Activated B cell treated with CpG ODN at 0.5 μM for 24 hours (primary cell): Measurements from ENCODE around the gene PTCH2. TPM values are rescaled to one million over a fixed set of nuclear protein-coding genes. Genes with fewer than 3 reads are reported as not detected.
A peak's percentile ranks its signal among the peaks of the same experiment; 100 is the strongest.

Source experiments
- ATAC-seq: fragments of 200-7000 bp; cut with Tn5 transposase; one replicate; pipeline ENCODE4 v1.10.0; 2021; ENCODE audit warnings: low read depth, mild to moderate bottlenecking, moderate library complexity
- CTCF ChIA-PET: fragments of 350-600 bp; sonication (Branson Sonifier 250); formaldehyde crosslinking; loops from one replicate; lab custom pipeline; 2021; ENCODE audit warnings: antibody characterized with exemption; lab: Charles Lee
- POLR2A ChIA-PET: fragments of 350-600 bp; sonication (Branson Sonifier 250); formaldehyde crosslinking; loops from one replicate; lab custom pipeline; 2021; ENCODE audit warnings: antibody characterized with exemption; lab: Charles Lee
- DNase-seq: peaks from one replicate; pipeline ENCODE4 v3.0.0; 2022
- H3K27ac Mint-ChIP-seq: one replicate; pipeline ENCODE4 v1.8.0; 2020; ENCODE audit warnings: mixed read lengths
- H3K27me3 Mint-ChIP-seq: one replicate; pipeline ENCODE4 v1.8.0; 2021; ENCODE audit warnings: mixed read lengths
- H3K36me3 Mint-ChIP-seq: one replicate; pipeline ENCODE4 v1.8.0; 2021; ENCODE audit warnings: low read depth, mixed read lengths
- H3K4me1 Mint-ChIP-seq: one replicate; pipeline ENCODE4 v1.8.0; 2021; ENCODE audit warnings: mixed read lengths
- H3K4me3 Mint-ChIP-seq: one replicate; pipeline ENCODE4 v1.8.0; 2020; ENCODE audit warnings: mild to moderate bottlenecking, mixed read lengths
- H3K9me3 Mint-ChIP-seq: one replicate; pipeline ENCODE4 v1.8.0; 2020; ENCODE audit warnings: mixed read lengths
- CTCF ChIP-seq: fragments of 200-600 bp; IDR thresholded peaks from one replicate; pipeline ENCODE4 v1.8.0; 2022; ENCODE audit warnings: antibody characterized with exemption, mild to moderate bottlenecking
- intact Hi-C: fragments of 100-400 bp; cut with micrococcal nuclease; formaldehyde crosslinking; loops from one replicate; pipeline ENCODE4 v1.15.1; 2024
- total RNA-seq: library from RNA; stranded (reverse); gene quantifications from 2 replicates; pipeline ENCODE4 v1.2.3, GENCODE V29; 2022

PTCH2 gene
- total RNA-seq: 1.2 TPM in 2 replicates

GRCh38 chr1:44842862-44843655, at the start of gene PTCH2:
Gene PTCH2 (minus strand): TSS chr1:44843253. CDS start chr1:44842932, 321 bp downstream.
- H3K27me3 Mint-ChIP-seq: peaks cover 4% of the 10 kb centered on the region

GRCh38 chr1:44890007-44890406, 47.0 kb upstream of the PTCH2 start:
- Mint-ChIP-seq H3K27ac (no peak overlapping the region), H3K4me3 (no peak overlapping the region), H3K4me1 (no peaks in the 10 kb centered on the region), H3K9me3 (peaks cover 18% of the 10 kb centered on the region), H3K36me3 (peaks cover 65% of the 10 kb centered on the region), H3K27me3 (no peaks in the 10 kb centered on the region)
- DNase-seq (no peak), ATAC-seq (no peak)
- ChIA-PET CTCF (no interaction called here), POLR2A (no interaction called here)
- TF ChIP-seq CTCF: no peak
- intact Hi-C loops: no loop called here

More at GRCh38 chr1:44842862-44843655, at the start of gene PTCH2:
- ChIA-PET CTCF (interaction anchor here (0.9 to 1.1 kb wide), 2 partner anchors 43 to 168 kb away, joined by 3 read pairs; partner anchors contain the start of genes HECTD3, PLK3 and UROD), POLR2A (interaction anchor here (0.6 to 2.0 kb wide), 10 partner anchors 10 to 463 kb away, joined by 3 to 11 read pairs (median 6); partner anchors contain the start of genes HECTD3, PLK3, RNU5D-1 and RPS8)
- peaks cover 6% of the 10 kb centered on the region for H3K4me1 Mint-ChIP-seq
- DNase-seq: peak; percentile 48
- ATAC-seq: peak; percentile 78
- H3K36me3 Mint-ChIP-seq: no peaks in the 10 kb centered on the region
- H3K4me3 Mint-ChIP-seq: peak within 1 kb of the TSS; percentile 64
- intact Hi-C loops: loop anchor here (2.0 kb wide), 1 partner anchor 56 kb away; no protein-coding TSS in a partner anchor
- no peak for TF ChIP-seq CTCF
- no peaks in the 10 kb centered on the region for H3K9me3 Mint-ChIP-seq
- no peak within 1 kb of the TSS for H3K27ac Mint-ChIP-seq

- peaks cover 67% of the 10 kb centered on the region for H3K36me3 Mint-ChIP-seq
- TF ChIP-seq CTCF: no peak
- CTCF ChIA-PET: no interaction called here
- no peak overlapping the region for H3K27ac Mint-ChIP-seq
- ATAC-seq: no peak
- H3K4me1 Mint-ChIP-seq: no peaks in the 10 kb centered on the region
- POLR2A ChIA-PET: no interaction called here
- H3K27me3 Mint-ChIP-seq: no peaks in the 10 kb centered on the region
- no peak for DNase-seq
- intact Hi-C loops: no loop called here
- H3K9me3 Mint-ChIP-seq: peaks cover 17% of the 10 kb centered on the region
- no peak overlapping the region for H3K4me3 Mint-ChIP-seq
Measured at GRCh38 chr1:44885406-44885805, 42.4 kb upstream of the PTCH2 start.

GRCh38 chr1:44884746-44885145, 41.7 kb upstream of the PTCH2 start:
- no peak for TF ChIP-seq CTCF
- POLR2A ChIA-PET: no interaction called here
- intact Hi-C loops: no loop called here

GRCh38 chr1:44881011-44881632, 38.1 kb upstream of the PTCH2 start:
- no peak for TF ChIP-seq CTCF
- CTCF ChIA-PET: no interaction called here
- H3K36me3 Mint-ChIP-seq: peaks cover 56% of the 10 kb centered on the region
- H3K4me1 Mint-ChIP-seq: no peaks in the 10 kb centered on the region
- ATAC-seq (no peak), DNase-seq (no peak)
- no peak overlapping the region for H3K4me3 Mint-ChIP-seq
- intact Hi-C loops: no loop called here
- peaks cover 6% of the 10 kb centered on the region for H3K9me3 Mint-ChIP-seq
- POLR2A ChIA-PET: no interaction called here
- no peaks in the 10 kb centered on the region for H3K27me3 Mint-ChIP-seq
- no peak overlapping the region for H3K27ac Mint-ChIP-seq

More at GRCh38 chr1:44884746-44885145, 41.7 kb upstream of the PTCH2 start:
- DNase-seq: no peak
- H3K36me3 Mint-ChIP-seq: peaks cover 67% of the 10 kb centered on the region
- H3K27me3 Mint-ChIP-seq: no peaks in the 10 kb centered on the region
- CTCF ChIA-PET: no interaction called here
- peaks cover 14% of the 10 kb centered on the region for H3K9me3 Mint-ChIP-seq
- H3K27ac Mint-ChIP-seq: no peak overlapping the region
- no peaks in the 10 kb centered on the region for H3K4me1 Mint-ChIP-seq
- no peak overlapping the region for H3K4me3 Mint-ChIP-seq
- no peak for ATAC-seq
